ENCODE results near the gene SAT1. TPM values are rescaled to one million over a fixed set of nuclear protein-coding genes. Genes with fewer than 3 reads are reported as not detected.

Gene SAT1
- total RNA-seq, 1 experiment from 2014 or later: 151 TPM

GRCh38 chrX:23795221-23795620 lies 12.2 kb downstream of the SAT1 start:
- Histone ChIP-seq H3K4me1 (peaks cover 6% of the 10 kb centered on the region; the same call in 1 of the 2 replicates), H3K27me3 (replicated peaks; ENCODE audit: control insufficient read depth, insufficient read depth, low read length) (no peaks in the 10 kb centered on the region), H3K9me3 (no peaks in the 10 kb centered on the region), H3K4me3 (ENCODE audit: low read depth, low read length) (no peak overlapping the region), H3K36me3 (ENCODE audit: control insufficient read depth, insufficient read depth, low read length) (no peaks in the 10 kb centered on the region)
- Mint-ChIP-seq H3K4me3 (ENCODE audit: unreplicated experiment) (no peak overlapping the region), H3K36me3 (ENCODE audit: insufficient read depth, unreplicated experiment) (peaks cover 5% of the 10 kb centered on the region), H3K27me3 (ENCODE audit: insufficient read depth, unreplicated experiment) (no peaks in the 10 kb centered on the region), H3K27ac (ENCODE audit: unreplicated experiment) (no peak overlapping the region), H3K9me3 (ENCODE audit: unreplicated experiment) (no peaks in the 10 kb centered on the region), H3K4me1 (ENCODE audit: low read depth, unreplicated experiment) (no peaks in the 10 kb centered on the region)
- ChIA-PET POLR2A (no interaction called here), CTCF (interaction anchor here (1.4 kb wide), 1 partner anchor 12 kb away, joined by 3 read pairs; no protein-coding TSS in a partner anchor)
- intact Hi-C loops (cut with micrococcal nuclease; ENCODE audit: unreplicated experiment): no loop called here
- TF ChIP-seq, protein P1, sequence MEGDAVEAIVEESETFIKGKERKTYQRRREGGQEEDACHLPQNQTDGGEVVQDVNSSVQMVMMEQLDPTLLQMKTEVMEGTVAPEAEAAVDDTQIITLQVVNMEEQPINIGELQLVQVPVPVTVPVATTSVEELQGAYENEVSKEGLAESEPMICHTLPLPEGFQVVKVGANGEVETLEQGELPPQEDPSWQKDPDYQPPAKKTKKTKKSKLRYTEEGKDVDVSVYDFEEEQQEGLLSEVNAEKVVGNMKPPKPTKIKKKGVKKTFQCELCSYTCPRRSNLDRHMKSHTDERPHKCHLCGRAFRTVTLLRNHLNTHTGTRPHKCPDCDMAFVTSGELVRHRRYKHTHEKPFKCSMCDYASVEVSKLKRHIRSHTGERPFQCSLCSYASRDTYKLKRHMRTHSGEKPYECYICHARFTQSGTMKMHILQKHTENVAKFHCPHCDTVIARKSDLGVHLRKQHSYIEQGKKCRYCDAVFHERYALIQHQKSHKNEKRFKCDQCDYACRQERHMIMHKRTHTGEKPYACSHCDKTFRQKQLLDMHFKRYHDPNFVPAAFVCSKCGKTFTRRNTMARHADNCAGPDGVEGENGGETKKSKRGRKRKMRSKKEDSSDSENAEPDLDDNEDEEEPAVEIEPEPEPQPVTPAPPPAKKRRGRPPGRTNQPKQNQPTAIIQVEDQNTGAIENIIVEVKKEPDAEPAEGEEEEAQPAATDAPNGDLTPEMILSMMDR (IDR thresholded peaks at IDR 0.05; ENCODE audit: insufficient read depth in 1 of 2, low read depth in 1 of 2, low read length in 1 of 2, severe bottlenecking in 1 of 2, unreplicated experiment in 1 of 2): no peak
- no peak for DNase-seq
- BruUV-seq (replicated peaks): no TSS peak

DNA sequence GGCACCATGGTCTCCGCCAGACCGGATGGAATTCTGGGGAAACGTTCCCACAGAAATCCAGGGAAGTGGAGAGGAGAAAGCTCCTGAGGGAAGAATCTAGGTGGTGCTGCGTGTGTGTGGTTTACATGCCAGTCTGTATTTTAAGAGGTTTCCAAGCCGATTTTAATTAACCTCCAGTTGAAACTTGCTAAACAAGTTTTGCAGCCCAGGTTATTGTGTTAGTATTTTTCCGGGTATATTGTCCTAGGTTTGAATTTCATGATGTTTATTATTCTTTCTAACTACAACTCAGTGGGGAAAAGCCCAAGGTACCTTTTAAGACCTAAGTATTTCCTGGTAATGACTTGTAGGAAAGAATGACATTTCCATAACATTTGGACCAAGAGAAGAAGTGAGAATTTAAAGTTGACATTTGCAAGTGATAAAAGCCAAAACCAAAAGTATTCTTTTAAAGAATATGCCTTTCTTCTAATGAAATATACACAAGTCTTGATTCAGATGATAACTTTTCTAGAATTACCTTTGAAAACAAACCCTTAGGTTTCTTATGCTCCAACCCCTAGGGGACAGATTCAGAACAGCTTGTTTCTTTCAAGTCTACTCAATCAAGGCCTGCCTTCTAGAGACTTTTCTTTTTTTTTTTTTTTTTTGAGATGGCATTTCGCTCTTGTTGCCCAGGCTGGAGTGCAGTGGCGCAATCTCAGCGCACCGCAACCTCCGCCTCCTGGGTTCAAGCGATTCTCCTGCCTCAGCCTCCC lies 14.6 kb downstream of the SAT1 start:
- POLR2A ChIA-PET: interaction anchor here (0.7 kb wide), 1 partner anchor 104 kb away, joined by 6 read pairs; no protein-coding TSS in a partner anchor
- CTCF ChIA-PET: interaction anchor here (0.6 to 1.0 kb wide), 2 partner anchors 9 to 10 kb away, joined by 3 to 5 read pairs; no protein-coding TSS in a partner anchor
- no peaks in the 10 kb centered on the region for H3K36me3 ChIP-seq (ENCODE audit: control insufficient read depth, insufficient read depth, low read length)
- TF ChIP-seq, protein P1 (IDR thresholded peaks at IDR 0.05; ENCODE audit: insufficient read depth in 1 of 2, low read depth in 1 of 2, low read length in 1 of 2, severe bottlenecking in 1 of 2, unreplicated experiment in 1 of 2): no peak
- Mint-ChIP-seq H3K27me3 (ENCODE audit: insufficient read depth, unreplicated experiment) (no peaks in the 10 kb centered on the region), H3K9me3 (ENCODE audit: unreplicated experiment) (no peaks in the 10 kb centered on the region), H3K27ac (ENCODE audit: unreplicated experiment) (peak overlapping the region; percentile 32), H3K4me1 (ENCODE audit: low read depth, unreplicated experiment) (no peaks in the 10 kb centered on the region), H3K36me3 (ENCODE audit: insufficient read depth, unreplicated experiment) (peaks cover 5% of the 10 kb centered on the region), H3K4me3 (ENCODE audit: unreplicated experiment) (no peak overlapping the region)
- no peaks in the 10 kb centered on the region for H3K27me3 ChIP-seq (replicated peaks; ENCODE audit: control insufficient read depth, insufficient read depth, low read length)
- DNase-seq: no peak
- H3K4me1 ChIP-seq: peaks cover 6% of the 10 kb centered on the region; the same call in 1 of the 2 replicates
- intact Hi-C loops (cut with micrococcal nuclease; ENCODE audit: unreplicated experiment): no loop called here
- BruUV-seq (replicated peaks): no TSS peak
- H3K9me3 ChIP-seq: no peaks in the 10 kb centered on the region
- H3K4me3 ChIP-seq (ENCODE audit: low read depth, low read length): no peak overlapping the region

DNA sequence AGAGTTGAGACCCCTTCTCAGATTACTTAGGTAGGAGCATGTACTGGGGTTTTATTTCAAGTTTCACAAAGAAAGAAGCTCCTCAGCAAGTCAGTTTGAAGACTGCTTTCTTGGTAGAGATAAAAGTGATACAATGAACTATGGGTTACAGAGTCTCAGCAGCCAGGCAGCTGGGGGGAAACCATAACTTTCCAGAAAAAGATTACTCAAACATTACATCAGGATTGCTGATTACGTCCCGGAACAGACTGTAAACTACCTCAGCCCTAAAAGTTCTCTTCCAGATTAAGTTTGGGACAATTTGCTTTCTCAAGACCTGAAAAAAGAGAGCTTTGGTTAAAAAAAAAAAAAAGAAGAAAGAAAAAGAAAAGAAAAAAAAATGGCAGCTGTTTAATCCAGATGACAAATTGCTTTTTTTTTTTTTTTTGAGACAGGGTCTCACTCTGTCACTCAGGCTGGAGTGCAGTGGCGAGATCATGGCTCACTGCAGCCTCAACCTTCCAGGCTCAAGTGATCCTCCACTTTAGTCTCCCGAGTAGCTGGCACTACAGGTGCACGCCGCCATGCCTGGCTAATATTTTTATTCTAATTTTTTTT lies 16.6 kb downstream of the SAT1 start:
- H3K27me3 Mint-ChIP-seq (ENCODE audit: insufficient read depth, unreplicated experiment): no peaks in the 10 kb centered on the region
- ChIA-PET CTCF (interaction anchor here (1.5 kb wide), 1 partner anchor 73 kb away, joined by 3 read pairs; no protein-coding TSS in a partner anchor), POLR2A (interaction anchor here (0.6 kb wide), 1 partner anchor 17 kb away, joined by 3 read pairs; the partner anchor contains the start of gene SAT1)
- intact Hi-C loops (cut with micrococcal nuclease; ENCODE audit: unreplicated experiment): no loop called here
- peaks cover 11% of the 10 kb centered on the region for H3K36me3 Mint-ChIP-seq (ENCODE audit: insufficient read depth, unreplicated experiment)
- peaks cover 17% of the 10 kb centered on the region for H3K4me1 Mint-ChIP-seq (ENCODE audit: low read depth, unreplicated experiment)
- no peak overlapping the region for H3K4me3 ChIP-seq (ENCODE audit: low read depth, low read length)
- BruUV-seq (replicated peaks): no TSS peak
- no peaks in the 10 kb centered on the region for H3K27me3 ChIP-seq (replicated peaks; ENCODE audit: control insufficient read depth, insufficient read depth, low read length)
- H3K4me1 ChIP-seq: peaks cover 15% of the 10 kb centered on the region
- H3K27ac Mint-ChIP-seq (ENCODE audit: unreplicated experiment): peak overlapping the region; percentile 79
- H3K4me3 Mint-ChIP-seq (ENCODE audit: unreplicated experiment): no peak overlapping the region
- H3K9me3 Mint-ChIP-seq (ENCODE audit: unreplicated experiment): no peaks in the 10 kb centered on the region
- no peaks in the 10 kb centered on the region for H3K36me3 ChIP-seq (ENCODE audit: control insufficient read depth, insufficient read depth, low read length)
- TF ChIP-seq, protein P1 (IDR thresholded peaks at IDR 0.05; ENCODE audit: insufficient read depth in 1 of 2, low read depth in 1 of 2, low read length in 1 of 2, severe bottlenecking in 1 of 2, unreplicated experiment in 1 of 2): no peak
- no peaks in the 10 kb centered on the region for H3K9me3 ChIP-seq
- DNase-seq: no peak
